ENCODE data around the gene TNS1.

DNA sequence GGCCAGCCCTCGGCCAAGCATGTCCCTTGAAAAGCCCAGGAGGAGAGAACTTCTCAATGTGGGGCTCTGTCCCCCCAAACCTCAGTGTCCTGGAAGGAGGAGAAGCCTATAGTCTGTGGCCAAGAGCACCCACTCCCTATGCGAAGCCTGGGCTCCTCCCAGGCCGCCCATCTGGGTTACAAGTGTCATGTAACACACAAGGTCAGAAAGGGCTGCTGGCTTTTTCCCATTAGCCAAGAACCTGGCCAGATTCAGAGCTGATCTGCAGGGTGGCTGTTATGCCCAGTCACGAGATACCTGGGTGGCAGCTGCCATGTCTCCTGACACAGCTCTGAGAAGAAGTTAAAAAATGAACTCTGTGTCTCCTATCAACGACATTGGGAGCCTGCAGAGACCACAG, 170.7 kb downstream of the TNS1 start:
- TF ChIP-seq CTCF (IDR thresholded peaks at IDR 0.05) (no peak), POLR2A (IDR thresholded peaks at IDR 0.05) (no peak)

Data from tibial nerve (tissue), 3 donors.